ENCODE data around the gene SIGLEC8.
"Not testable (repeated sequence)": the region's sequence is repeated elsewhere in the genome, so short reads cannot be mapped to it uniquely, and the experiment has no call there.

The SIGLEC8 gene

GRCh38 chr19:51458051-51458645, at the start of gene SIGLEC8:
Gene SIGLEC8, minus strand, starts transcription at chr19:51458454. Its CDS starts 67 bp downstream, at chr19:51458387.
- DNase-seq = no peak

- DNase-seq = no peak
Measured at GRCh38 chr19:51507640-51508058, 49.4 kb upstream of the SIGLEC8 start.

- DNase-seq = no peak
Measured at GRCh38 chr19:51507192-51507591, 48.9 kb upstream of the SIGLEC8 start.

GRCh38 chr19:51505904-51506303, 47.6 kb upstream of the SIGLEC8 start:
- no peak for DNase-seq

GRCh38 chr19:51503896-51504295, 45.6 kb upstream of the SIGLEC8 start:
- no peak for DNase-seq

GRCh38 chr19:51503286-51503817, 45.1 kb upstream of the SIGLEC8 start:
- no peak for DNase-seq

- DNase-seq = no peak
Measured at GRCh38 chr19:51501594-51502263, 43.5 kb upstream of the SIGLEC8 start, which contains the start of gene SIGLEC12. Gene SIGLEC12, minus strand, starts transcription at chr19:51501800. Its CDS starts 67 bp downstream, at chr19:51501733.

GRCh38 chr19:51500931-51501330, 42.7 kb upstream of the SIGLEC8 start:
- not testable (repeated sequence) for DNase-seq

GRCh38 chr19:51497666-51498065, 39.4 kb upstream of the SIGLEC8 start:
- no peak for DNase-seq

GRCh38 chr19:51493776-51494175, 35.5 kb upstream of the SIGLEC8 start:
- DNase-seq = no peak

GRCh38 chr19:51491586-51491985, 33.3 kb upstream of the SIGLEC8 start:
- no peak for DNase-seq

- no peak for DNase-seq
Measured at GRCh38 chr19:51490676-51491075, 32.4 kb upstream of the SIGLEC8 start.

- DNase-seq = no peak
Measured at GRCh38 chr19:51489113-51489512, 30.9 kb upstream of the SIGLEC8 start.

- no peak for DNase-seq
Measured at GRCh38 chr19:51488491-51488890, 30.2 kb upstream of the SIGLEC8 start.

- DNase-seq = no peak
Measured at GRCh38 chr19:51485960-51486660, 27.9 kb upstream of the SIGLEC8 start.

- DNase-seq = no peak
Measured at GRCh38 chr19:51480590-51480989, 22.3 kb upstream of the SIGLEC8 start.

- no peak for DNase-seq
Measured at GRCh38 chr19:51479531-51480331, 21.5 kb upstream of the SIGLEC8 start.

GRCh38 chr19:51478381-51479234, 20.4 kb upstream of the SIGLEC8 start, which contains the start of gene CEACAM18:
Gene CEACAM18, plus strand, starts transcription at chr19:51478539.
- no peak for DNase-seq

GRCh38 chr19:51477344-51477743, 19.1 kb upstream of the SIGLEC8 start:
- no peak for DNase-seq

GRCh38 chr19:51476164-51476563, 17.9 kb upstream of the SIGLEC8 start:
- DNase-seq = no peak

GRCh38 chr19:51473009-51473707, 14.9 kb upstream of the SIGLEC8 start:
- DNase-seq = peak; percentile 55

All from right hindlimb (tissue), 1 donor.